ENCODE results near the gene BMPR2. TPM values are rescaled to one million over a fixed set of nuclear protein-coding genes. Genes with fewer than 3 reads are reported as not detected.

Gene BMPR2
- total and polyA plus RNA-seq, 2 of the 8 experiments (the other 6 are each of a cell fraction or from before 2014, with no cell fraction given): 5.5 to 19.8 TPM

DNA sequence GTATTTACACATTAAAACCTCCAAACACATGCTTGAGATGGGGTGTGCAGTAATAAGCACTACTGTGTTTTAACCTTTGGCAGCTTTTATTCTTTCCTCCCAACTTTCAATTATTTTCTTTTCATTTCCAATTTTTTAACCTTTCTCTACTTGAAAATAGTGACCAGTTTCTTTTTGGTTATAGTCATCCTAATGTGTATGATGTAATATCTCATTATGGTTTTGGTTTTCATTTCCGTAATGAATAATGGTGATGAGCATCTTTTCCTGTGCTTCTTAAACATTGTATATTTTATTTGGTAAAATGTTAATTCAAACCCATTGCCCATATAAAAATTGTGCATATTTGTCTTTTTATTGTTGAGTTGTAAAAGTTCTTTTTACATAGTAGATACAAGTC is 103.5 kb downstream of the BMPR2 start (continued):
- TF ChIP-seq, protein P1, sequence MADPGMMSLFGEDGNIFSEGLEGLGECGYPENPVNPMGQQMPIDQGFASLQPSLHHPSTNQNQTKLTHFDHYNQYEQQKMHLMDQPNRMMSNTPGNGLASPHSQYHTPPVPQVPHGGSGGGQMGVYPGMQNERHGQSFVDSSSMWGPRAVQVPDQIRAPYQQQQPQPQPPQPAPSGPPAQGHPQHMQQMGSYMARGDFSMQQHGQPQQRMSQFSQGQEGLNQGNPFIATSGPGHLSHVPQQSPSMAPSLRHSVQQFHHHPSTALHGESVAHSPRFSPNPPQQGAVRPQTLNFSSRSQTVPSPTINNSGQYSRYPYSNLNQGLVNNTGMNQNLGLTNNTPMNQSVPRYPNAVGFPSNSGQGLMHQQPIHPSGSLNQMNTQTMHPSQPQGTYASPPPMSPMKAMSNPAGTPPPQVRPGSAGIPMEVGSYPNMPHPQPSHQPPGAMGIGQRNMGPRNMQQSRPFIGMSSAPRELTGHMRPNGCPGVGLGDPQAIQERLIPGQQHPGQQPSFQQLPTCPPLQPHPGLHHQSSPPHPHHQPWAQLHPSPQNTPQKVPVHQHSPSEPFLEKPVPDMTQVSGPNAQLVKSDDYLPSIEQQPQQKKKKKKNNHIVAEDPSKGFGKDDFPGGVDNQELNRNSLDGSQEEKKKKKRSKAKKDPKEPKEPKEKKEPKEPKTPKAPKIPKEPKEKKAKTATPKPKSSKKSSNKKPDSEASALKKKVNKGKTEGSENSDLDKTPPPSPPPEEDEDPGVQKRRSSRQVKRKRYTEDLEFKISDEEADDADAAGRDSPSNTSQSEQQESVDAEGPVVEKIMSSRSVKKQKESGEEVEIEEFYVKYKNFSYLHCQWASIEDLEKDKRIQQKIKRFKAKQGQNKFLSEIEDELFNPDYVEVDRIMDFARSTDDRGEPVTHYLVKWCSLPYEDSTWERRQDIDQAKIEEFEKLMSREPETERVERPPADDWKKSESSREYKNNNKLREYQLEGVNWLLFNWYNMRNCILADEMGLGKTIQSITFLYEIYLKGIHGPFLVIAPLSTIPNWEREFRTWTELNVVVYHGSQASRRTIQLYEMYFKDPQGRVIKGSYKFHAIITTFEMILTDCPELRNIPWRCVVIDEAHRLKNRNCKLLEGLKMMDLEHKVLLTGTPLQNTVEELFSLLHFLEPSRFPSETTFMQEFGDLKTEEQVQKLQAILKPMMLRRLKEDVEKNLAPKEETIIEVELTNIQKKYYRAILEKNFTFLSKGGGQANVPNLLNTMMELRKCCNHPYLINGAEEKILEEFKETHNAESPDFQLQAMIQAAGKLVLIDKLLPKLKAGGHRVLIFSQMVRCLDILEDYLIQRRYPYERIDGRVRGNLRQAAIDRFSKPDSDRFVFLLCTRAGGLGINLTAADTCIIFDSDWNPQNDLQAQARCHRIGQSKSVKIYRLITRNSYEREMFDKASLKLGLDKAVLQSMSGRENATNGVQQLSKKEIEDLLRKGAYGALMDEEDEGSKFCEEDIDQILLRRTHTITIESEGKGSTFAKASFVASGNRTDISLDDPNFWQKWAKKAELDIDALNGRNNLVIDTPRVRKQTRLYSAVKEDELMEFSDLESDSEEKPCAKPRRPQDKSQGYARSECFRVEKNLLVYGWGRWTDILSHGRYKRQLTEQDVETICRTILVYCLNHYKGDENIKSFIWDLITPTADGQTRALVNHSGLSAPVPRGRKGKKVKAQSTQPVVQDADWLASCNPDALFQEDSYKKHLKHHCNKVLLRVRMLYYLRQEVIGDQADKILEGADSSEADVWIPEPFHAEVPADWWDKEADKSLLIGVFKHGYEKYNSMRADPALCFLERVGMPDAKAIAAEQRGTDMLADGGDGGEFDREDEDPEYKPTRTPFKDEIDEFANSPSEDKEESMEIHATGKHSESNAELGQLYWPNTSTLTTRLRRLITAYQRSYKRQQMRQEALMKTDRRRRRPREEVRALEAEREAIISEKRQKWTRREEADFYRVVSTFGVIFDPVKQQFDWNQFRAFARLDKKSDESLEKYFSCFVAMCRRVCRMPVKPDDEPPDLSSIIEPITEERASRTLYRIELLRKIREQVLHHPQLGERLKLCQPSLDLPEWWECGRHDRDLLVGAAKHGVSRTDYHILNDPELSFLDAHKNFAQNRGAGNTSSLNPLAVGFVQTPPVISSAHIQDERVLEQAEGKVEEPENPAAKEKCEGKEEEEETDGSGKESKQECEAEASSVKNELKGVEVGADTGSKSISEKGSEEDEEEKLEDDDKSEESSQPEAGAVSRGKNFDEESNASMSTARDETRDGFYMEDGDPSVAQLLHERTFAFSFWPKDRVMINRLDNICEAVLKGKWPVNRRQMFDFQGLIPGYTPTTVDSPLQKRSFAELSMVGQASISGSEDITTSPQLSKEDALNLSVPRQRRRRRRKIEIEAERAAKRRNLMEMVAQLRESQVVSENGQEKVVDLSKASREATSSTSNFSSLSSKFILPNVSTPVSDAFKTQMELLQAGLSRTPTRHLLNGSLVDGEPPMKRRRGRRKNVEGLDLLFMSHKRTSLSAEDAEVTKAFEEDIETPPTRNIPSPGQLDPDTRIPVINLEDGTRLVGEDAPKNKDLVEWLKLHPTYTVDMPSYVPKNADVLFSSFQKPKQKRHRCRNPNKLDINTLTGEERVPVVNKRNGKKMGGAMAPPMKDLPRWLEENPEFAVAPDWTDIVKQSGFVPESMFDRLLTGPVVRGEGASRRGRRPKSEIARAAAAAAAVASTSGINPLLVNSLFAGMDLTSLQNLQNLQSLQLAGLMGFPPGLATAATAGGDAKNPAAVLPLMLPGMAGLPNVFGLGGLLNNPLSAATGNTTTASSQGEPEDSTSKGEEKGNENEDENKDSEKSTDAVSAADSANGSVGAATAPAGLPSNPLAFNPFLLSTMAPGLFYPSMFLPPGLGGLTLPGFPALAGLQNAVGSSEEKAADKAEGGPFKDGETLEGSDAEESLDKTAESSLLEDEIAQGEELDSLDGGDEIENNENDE (IDR thresholded peaks at IDR 0.05; ENCODE audit: insufficient replicate concordance, low read length): no peak
- no peak for TF ChIP-seq GABPA (IDR thresholded peaks at IDR 0.05; ENCODE audit: borderline replicate concordance, insufficient read depth, low read length)
- TF ChIP-seq SIX5 (IDR thresholded peaks at IDR 0.05; ENCODE audit: low read depth, low read length): no peak
- no peak for TF ChIP-seq YY1 (IDR thresholded peaks at IDR 0.05; ENCODE audit: low read depth, low read length)
- no peak for TF ChIP-seq EZH2 (IDR thresholded peaks at IDR 0.05; ENCODE audit: low read depth, low read length, severe bottlenecking)
- no peak for TF ChIP-seq FOSL1 (IDR thresholded peaks at IDR 0.05; ENCODE audit: insufficient read depth, low read depth, low read length)
- TF ChIP-seq RFX5 (IDR thresholded peaks at IDR 0.05; ENCODE audit: borderline replicate concordance, low read depth, low read length): no peak
- TF ChIP-seq BRCA1 (IDR thresholded peaks at IDR 0.05; ENCODE audit: low read depth, low read length): no peak
- TF ChIP-seq TCF12 (IDR thresholded peaks at IDR 0.05; ENCODE audit: low read depth, low read length): no peak
- no peak for TF ChIP-seq POU5F1 (IDR thresholded peaks at IDR 0.05; ENCODE audit: low read depth, low read length)
- no peak for TF ChIP-seq RXRA (IDR thresholded peaks at IDR 0.05; ENCODE audit: insufficient read depth, low read depth, low read length)
- TF ChIP-seq JUND (IDR thresholded peaks at IDR 0.05; ENCODE audit: low read length): no peak
